ENCODE results near the gene C3.
"Not testable (repeated sequence)": the region's sequence is repeated elsewhere in the genome, so short reads cannot be mapped to it uniquely, and the experiment has no call there.

C3 gene

DNA sequence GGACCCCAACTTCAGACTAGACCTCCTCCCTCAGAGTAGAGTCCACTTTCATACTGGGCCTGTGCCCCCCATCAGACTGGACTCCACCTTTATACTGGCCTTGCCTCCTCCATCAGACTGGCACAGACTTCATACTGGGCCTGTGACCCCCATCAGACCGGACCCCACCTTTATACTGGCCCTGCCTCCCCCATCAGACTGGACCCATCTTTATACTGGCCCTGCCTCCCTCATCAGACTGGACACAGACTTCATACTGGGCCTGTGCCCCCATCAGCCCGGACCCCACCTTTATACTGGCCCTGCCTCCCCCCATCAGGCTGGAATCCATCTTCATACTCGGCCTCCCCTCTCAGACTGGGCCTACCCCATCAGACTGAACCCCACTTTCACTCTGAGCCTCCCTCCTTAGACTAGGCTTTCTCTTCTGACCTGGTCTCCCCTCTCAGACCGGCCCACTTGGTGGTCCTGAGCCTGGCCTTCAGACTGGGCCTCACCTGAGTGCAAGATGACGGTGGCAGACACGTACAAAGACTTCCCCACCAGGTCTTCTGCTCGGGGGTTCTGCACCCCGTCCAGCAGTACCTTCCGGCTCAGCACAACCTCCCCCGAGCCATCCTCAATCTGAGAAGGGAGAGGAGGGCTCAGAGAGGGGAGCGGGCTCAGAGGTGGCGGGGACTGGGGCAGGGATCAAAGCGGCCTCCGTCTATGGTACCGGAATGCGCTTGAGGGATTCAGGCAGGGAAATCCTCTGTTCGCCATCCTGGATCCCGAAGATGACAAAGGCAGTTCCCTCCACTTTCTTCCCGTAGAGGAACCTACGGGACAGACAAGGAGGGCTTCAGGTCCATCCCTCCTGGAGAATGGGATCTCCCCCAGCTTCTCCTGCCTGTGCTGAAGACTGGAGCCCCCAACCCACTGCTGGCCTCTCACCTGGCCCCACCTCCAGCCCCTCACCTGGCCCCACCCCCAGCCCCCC, 7.5 kb downstream of the C3 start:
- DNase-seq (ENCODE audit: low read depth), result no peak

- DNase-seq (ENCODE audit: low read depth), result no peak
Measured at GRCh38 chr19:6712231-6712630, 8.2 kb downstream of the C3 start.

DNA sequence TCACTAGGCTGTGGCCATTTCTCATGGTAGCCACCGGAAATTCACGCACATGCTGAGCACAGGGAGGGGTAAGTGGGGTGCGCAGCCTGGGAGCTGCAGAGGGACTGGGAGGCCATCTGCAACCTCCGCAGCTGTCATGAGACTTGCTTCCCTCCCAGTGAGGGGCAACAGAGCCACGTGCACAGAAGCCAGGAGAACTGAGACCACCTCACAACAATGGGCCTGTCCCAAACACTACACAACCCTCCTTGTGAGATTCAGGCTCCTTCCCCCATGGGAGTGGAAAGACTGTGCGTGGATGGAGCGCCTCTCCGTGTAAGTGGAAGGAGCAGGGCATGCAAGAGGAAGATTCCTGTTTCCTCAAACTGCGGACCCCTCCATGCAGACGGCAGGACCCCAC, 8.8 kb downstream of the C3 start:
- DNase-seq (ENCODE audit: low read depth), result no peak

DNA sequence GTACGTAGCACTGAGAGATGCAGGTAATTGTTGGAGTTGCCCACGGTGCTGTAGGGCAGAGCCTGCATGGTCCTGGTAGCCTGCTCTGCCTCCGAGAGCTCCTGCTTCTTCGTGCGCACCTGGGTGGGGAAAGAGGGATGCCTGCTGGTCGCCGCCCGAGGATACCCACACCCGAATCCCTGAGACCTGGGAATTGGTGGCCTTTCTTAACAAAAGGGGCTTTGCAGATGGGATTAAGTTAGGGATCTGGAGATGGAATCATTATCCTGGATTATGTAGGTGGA, 9.4 kb downstream of the C3 start:
- no peak for DNase-seq (ENCODE audit: low read depth)

DNA sequence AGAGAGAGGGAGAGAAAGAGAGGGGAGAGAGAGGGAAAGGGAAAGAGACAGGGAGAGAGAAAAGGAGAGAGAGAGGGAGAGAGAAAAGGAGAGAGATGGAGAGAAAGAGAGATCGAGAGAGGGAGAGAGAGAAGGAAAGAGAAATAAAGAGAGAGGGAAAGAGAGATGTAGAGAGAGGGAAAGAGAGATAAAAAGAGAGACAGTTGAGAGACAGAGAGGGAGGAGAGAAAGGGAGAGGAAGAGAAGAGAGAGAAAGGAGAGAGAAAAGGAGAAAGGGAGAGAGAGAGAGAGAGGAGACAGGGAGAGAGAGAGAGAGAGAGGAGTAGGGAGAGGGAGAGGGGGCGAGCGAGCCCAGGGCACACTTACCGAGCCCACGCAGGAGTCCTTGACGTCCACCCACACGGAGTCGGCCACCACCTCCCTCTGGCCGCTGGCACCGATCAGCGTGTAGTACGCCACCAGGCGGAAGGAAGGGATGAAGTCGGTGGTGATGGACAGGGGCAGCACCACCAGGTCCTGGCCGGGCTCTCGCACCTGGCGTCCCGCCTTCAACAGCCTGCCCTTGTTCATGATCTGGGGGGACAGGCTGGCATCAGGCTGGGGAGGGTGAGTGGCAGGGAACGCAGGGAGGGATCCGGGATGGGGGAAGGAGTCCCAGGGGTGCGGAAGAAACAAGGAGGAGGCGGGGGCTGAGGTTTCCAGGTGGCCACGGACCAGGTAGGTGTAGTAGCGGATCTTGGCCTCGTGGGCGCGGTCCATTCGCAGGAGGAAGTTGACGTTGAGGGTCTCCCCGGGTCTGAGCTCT, 10.0 kb downstream of the C3 start:
- no peak for DNase-seq (ENCODE audit: low read depth)

DNA sequence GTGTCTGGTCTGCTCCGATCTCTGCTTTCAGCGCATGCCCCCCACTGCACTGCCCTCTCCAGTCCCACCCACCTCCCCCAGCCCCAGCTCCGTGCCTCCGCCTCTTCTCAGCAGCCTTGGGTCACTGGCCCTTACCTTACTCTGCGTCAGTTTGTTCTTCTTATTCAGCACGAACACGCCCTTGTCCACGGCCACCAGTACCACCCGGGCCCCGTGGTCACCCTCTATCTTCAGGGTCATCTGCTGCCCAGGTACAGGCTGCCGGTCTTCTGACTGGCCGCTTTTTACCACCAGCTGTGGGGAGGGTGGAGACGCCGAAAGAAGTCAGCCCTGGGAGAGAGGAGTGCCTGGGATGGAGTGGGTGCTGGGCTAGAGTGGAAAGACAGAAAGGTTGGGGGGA, 10.9 kb downstream of the C3 start:
- no peak for DNase-seq (ENCODE audit: low read depth)

- not testable (repeated sequence) for DNase-seq (ENCODE audit: low read depth)
Measured at GRCh38 chr19:6708913-6709312, 11.5 kb downstream of the C3 start.

- no peak for DNase-seq (ENCODE audit: low read depth)
Measured at GRCh38 chr19:6708346-6708745, 12.1 kb downstream of the C3 start.

GRCh38 chr19:6707658-6708018, 12.8 kb downstream of the C3 start:
- no peak for DNase-seq (ENCODE audit: low read depth)

DNA sequence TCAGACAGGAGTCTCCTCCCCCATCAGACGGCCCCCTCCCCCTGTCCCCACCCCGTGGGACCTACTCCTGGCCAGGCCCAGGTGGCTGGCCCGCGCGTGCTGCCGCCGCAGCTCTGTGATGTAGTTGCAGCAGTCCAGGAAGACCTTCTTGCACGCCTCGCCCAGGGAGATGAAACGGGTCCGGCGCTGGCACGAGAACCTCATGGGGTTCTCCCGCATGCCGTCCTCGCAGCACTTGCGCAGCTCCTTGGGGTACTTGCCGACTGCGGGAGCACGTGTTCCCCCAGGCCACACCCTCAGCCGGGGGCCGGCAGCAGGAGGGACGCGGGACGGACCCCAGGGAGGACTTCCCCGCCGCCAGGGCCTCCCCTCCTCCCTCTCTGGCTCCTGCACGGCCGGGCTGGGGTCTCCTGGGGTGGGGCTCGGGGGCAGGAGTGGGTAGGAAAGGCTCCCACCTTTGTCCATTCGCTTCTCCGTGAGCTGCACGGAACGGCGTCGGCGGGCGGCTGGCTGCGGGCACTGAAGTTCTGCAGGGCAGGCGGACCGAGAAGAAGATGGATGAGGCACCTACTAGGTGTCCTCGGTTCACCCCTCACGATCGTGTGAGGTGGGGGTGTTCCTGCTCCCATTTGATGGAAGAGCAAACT, 13.3 kb downstream of the C3 start:
- DNase-seq (ENCODE audit: low read depth), result no peak

DNA sequence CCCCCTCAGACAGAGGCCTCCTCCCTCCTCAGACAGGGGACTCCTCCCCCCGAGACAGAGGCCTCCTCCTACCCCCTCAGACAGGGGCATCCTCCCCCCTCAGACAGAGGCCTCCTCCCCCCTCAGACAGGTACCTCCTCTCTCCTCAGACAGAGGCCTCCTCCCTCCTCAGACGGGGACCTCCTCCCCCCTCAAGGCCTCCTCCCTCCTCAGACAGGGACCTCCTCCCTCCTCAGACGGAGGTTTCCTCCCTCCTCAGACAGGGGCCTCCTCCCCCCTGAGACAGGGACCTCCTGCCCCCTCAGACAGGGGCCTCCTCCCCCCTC, 13.9 kb downstream of the C3 start:
- DNase-seq (ENCODE audit: low read depth), result no peak

GRCh38 chr19:6705931-6706632, 14.4 kb downstream of the C3 start:
- DNase-seq (ENCODE audit: low read depth), result no peak

DNA sequence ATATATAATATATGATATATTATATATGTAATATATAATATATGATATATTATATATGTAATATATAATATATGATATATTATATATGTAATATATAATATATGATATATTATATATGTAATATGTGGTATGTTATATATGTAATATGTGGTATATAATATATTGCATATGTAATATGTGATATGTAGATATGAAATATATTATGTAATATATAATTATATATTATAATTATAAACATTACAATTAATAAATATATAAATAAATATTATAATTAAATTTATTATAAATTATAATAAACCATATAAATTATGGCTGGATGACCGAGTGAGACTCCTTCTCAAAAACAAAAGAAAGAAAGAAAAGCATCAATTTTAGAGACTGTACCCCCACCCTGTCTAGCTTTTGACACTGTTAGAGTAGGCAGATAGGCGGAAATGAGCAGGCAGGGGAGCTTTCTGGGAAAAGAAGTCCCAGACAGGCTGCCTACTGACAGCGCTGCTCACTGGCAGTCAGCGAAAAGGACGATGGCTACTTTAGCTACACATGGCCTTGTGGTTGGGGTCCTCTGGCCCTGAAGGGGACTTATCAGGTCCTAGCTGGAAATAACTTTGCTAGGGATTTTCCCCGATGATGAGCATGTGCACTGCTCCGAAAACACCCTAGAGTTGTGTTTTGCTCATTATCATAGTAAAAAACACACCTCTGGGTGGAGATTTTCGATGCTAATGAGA, 19.7 kb downstream of the C3 start:
- no peak for DNase-seq (ENCODE audit: low read depth)

DNA sequence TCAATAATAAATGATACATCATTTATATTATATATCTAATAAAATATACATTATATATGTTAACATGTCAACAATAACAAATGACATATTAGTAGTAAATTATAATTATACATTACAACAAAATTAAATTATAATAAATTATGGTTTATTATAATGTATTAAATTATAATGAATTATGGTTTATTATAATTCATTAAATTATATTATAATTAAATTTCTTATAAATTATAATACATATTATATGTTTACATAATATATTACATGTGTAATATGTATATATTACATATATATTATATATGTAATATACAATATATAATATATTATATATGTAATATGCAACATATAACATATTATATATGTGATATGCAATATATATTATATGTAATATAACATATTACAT, 20.5 kb downstream of the C3 start:
- DNase-seq (ENCODE audit: low read depth), result no peak

- no peak for DNase-seq (ENCODE audit: low read depth)
Measured at GRCh38 chr19:6697291-6697690, 23.2 kb downstream of the C3 start.

DNA sequence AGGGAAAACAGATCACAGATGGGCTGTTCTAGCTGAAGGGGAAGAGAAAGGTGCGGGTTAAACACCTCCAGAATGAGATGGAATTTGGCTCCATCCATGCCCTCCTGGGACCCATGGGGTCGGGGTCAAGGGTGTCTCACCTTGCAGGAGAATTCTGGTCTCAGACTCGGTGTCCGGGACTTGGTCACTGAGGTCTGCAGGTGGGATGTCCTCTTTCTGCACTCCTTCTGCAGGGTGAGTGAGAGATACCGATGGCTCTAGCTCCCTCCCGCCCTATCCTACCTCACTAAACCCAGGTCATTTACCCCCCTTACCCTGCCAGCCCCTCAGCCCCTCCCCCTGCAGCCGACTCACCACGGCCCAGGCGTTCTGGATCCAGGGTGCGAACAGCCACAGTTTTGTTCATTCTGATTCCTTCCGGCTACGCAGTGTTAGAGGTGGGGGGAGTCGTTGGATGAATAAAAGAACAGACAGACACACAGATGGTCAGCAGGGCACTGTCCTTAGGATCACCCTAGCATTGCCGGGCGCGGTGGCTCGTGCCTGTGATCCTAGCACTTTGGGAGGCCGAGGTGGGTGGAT, 24.1 kb downstream of the C3 start:
- no peak for DNase-seq (ENCODE audit: low read depth)

DNA sequence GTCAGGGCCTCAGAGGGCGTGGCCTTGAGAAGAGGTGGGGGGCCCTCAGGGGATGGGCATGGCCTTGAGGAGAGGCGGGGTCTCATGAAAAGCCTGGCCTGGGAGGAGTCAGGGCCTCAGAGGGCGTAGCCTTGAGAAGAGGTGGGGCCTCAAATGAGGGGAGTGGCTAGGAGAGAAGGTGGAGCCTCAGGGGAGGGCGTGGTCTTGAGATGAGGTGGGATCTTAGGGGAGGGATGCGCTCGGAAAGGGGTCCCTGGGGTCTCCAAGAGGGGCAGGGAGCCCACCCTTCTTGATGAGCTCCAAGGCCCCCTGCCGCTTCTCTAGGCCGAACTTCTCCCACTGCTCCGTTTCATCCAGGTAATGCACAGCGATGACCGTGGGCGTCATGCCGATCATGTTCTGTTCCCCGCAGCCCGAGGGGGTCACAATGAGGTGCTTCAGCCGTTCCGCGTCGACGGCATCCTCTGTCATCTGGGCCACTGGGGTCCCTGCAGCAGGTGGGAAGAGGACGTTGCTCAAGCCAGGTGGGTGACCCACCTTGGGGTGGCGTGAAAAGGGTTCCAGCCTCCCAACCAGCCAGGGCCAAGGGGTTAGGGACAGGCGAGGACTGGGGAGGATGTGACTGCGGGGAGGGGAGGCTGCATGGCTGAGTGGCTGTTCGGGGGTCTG, 26.2 kb downstream of the C3 start:
- no peak for DNase-seq (ENCODE audit: low read depth)

GRCh38 chr19:6693681-6694080, 26.8 kb downstream of the C3 start:
- DNase-seq (ENCODE audit: low read depth), result no peak

- no peak for DNase-seq (ENCODE audit: low read depth)
Measured at GRCh38 chr19:6693056-6693471, 27.4 kb downstream of the C3 start.

- no peak for DNase-seq (ENCODE audit: low read depth)
Measured at GRCh38 chr19:6692027-6692426, 28.4 kb downstream of the C3 start.

GRCh38 chr19:6691342-6691741, 29.1 kb downstream of the C3 start:
- DNase-seq (ENCODE audit: low read depth), result no peak
